Fibroblast of upper back skin (primary cell): ENCODE results near the gene CSMD2.
"Not testable (repeated sequence)": the region's sequence is repeated elsewhere in the genome, so short reads cannot be mapped to it uniquely, and the experiment has no call there.

Source experiments
- DNase-seq: peaks from one replicate; pipeline ENCODE4 v3.0.0-alpha.2; 2013

The CSMD2 gene

DNA sequence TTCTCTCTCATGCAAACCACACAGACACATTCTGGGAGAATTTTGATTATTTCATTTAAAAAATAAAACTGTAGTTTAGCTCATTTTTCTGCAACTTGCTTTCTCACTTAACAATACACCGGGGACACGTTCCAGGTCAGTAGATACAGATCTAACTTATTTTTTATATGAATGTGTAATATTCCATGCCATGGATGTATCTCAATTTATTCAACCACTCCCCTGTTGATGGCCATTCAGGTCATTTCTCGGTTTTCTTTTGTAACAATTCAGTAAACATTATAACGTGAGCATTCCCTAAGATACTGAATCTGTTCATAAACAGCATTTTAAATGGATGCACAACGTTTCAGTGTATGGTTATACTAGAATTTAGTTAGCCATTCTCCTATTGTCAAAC lies 64.7 kb downstream of the CSMD2 start:
- DNase-seq: no peak

DNA sequence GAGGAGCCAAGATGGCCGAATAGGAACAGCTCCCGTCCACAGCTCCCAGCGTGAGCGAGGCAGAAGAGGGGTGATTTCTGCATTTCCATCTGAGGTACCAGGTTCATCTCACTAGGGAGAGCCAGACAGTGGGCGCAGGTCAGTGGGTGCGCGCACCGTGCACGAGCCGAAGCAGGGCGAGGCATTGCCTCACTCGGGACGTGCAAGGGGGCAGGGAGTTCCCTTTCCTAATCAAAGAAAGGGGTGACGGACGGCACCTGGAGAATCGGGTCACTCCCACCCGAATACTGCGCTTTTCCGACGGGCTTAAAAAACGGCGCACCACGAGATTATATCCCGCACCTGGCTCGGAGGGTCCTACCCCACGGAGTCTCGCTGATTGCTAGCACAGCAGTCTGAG lies 72.6 kb downstream of the CSMD2 start:
- DNase-seq: not testable (repeated sequence)

DNA sequence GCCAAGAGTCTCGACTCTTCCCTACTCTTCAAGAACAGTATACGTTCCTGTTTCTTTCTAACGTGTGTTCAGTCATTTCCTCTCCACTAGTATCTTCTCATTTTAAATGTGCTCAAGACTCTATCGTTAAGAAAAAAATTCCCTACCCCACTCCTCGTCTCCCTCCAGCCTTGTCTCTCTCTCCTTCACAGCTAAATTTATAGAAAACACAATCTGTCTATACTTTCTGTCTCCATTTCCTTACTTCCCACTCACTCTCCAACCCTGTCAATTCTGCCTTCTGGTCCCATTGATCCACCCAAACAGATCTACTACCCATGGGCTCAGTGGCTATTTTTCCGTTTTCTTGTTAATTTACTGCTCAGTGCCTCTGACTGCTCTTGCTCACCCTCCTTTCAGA lies 75.3 kb downstream of the CSMD2 start:
- no peak for DNase-seq

DNA sequence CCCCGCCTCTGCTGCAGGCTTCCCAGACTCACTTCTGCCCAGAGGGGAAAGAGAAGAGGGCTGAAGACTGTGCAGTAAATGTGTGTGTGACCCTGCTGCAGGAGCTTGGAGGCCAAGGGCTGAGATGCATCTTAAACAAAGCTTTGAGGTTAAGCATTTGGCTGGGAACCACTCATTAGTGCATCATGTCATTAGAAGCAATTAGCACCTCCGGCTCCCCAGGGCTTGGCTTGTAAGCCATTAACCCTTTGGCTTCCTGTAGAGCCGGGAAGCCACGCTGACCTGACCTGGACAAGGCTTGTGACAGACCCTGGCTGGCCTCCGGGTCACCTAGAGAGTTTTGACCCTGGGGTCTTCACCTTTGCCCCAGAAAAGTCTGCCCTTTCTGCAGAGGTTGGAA lies 77.0 kb downstream of the CSMD2 start:
- no peak for DNase-seq

DNA sequence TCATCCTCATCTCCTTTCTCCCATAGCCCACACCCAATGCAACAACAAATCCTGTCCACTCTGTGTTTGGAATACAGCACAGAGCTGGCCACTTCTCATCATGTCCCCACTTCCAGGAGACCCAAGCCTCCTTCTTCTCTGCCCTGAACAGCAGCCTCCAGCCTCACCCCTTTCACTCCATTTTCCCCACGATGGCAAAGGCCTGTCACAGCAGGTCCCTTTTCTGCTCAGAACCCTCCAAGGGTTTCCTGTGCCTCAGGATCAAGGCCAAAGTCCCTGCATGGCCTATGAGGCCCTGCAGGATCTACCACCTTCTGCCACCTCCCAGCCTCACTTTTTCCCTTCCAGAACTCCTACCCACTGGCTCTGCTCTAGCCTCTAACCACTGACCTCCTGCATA lies 78.5 kb downstream of the CSMD2 start:
- DNase-seq: no peak

- no peak for DNase-seq
Observed at GRCh38 chr1:34083974-34084373, 81.1 kb downstream of the CSMD2 start.

DNA sequence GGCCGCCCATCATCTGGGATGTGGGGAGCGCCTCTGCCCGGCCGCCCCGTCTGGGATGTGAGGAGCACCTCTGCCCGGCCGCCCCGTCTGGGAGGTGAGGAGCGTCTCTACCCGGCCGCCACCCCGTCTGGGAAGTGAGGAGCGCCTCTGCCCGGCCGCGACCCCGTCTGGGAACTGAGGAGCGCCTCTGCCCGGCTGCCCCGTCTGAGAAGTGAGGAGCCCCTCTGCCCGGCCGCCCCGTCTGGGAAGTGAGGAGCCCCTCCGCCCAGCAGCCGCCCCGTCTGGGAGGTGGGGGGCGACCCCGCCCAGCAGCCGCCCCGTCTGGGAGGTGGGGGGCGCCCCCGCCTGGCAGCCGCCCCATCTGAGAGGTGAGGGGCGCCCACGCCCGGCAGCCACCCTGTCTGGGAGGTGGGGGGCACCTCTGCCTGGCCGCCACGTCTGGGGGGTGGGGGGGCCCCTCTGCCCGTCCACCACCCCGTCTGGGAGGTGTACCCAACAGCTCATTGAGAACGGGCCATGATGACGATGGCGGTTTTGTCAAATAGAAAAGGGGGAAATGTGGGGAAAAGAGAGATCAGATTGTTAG lies 82.9 kb downstream of the CSMD2 start:
- DNase-seq: not testable (repeated sequence)

DNA sequence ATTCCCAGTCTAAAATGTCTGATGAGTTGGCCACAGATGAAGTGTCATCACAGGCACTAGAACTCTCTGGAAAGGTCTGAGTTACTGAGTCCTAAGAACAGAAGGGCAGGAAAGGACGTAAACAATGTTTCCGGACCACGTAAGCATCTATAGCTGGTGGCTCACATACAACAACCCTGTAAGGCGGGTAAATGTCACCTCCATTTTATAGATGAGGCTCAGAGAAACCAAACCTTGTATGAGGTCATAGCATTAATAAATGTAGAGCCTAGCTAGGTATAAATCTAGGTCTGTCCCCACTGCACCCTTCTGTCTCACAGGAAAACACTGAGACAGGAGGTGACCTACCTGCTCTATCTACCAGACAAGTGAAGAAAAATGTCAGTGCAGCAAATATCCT lies 86.6 kb downstream of the CSMD2 start:
- no peak for DNase-seq

GRCh38 chr1:34075576-34075975 lies 89.5 kb downstream of the CSMD2 start:
- no peak for DNase-seq

- DNase-seq: no peak
Observed at GRCh38 chr1:34073028-34073695, 91.9 kb downstream of the CSMD2 start.

GRCh38 chr1:34070201-34070836 lies 94.7 kb downstream of the CSMD2 start:
- DNase-seq: no peak

- DNase-seq: peak; percentile 87
Observed at GRCh38 chr1:34066981-34067603, 97.9 kb downstream of the CSMD2 start.

- peak; percentile 57 for DNase-seq
Observed at GRCh38 chr1:34066166-34066565, 98.9 kb downstream of the CSMD2 start.

DNA sequence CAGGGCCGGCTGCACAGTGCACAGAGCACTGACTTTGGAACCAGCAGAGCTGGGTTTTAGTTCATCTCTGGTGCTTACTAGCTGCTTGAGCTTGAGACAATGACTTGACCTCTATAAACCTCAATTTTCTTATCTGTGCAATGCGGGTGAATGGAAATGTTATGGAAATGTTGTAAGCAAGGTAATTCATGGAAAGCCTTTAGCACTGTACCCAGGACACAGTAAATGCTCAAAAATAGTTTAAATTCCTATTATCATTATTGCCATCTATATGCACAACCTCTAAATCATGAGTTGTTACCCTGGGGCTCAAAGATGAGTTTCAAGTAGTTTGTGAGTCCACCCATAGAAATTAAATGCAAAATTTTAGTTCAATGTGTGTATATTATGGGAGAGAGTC lies 99.5 kb downstream of the CSMD2 start:
- no peak for DNase-seq

DNA sequence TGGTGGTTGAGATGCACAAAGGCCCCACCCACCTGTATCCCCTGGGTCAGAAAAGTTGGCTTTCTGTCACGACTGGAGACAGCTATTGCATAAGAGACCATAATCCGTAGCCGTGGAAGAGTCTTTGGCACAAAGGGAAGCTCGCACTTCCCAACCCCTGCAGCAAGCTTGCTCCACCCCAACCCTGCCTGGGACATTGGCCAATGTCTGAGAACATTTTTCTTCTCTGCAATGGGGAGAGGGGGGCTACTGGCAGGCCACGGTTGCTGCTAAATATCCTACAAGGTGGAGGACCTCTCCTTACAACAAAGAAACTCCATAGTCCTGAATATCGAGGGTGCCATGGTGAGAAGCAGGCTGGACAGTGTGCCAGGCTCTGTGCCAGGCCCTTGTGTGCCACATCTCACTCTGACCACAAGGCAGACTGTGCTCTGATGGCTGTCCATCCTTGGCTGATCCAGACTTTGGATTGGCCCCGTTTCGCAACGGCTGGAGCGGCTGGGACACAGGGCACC lies 104.1 kb downstream of the CSMD2 start:
- peak; percentile 70 for DNase-seq

DNA sequence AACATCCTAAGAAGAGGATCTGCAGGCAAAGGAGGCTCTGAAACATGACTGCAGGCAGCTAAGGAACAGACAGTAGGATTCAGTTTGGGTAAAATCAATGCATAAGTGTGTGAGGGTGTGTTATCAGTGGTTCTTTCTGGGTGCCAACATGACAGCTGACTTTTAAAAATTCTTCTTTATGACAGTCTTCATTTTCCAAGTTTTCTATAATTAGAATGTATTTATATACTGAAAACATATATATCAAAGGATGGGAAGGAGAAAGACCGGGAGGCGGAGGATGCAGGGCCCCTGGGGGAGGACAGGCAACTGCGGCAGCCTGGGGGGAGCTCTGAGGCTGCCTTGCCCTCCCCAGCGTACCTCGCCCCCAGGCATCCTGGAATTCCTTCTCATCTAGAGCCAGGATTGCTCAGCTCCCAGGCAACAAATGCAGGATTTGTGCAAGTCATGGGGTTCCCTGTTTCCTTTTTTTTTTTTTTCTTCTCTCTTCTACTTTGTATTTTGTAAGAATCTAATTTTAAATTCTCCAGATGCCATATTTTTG lies 104.8 kb downstream of the CSMD2 start:
- no peak for DNase-seq

- DNase-seq: no peak
Observed at GRCh38 chr1:34057347-34058130, 107.5 kb downstream of the CSMD2 start.

DNA sequence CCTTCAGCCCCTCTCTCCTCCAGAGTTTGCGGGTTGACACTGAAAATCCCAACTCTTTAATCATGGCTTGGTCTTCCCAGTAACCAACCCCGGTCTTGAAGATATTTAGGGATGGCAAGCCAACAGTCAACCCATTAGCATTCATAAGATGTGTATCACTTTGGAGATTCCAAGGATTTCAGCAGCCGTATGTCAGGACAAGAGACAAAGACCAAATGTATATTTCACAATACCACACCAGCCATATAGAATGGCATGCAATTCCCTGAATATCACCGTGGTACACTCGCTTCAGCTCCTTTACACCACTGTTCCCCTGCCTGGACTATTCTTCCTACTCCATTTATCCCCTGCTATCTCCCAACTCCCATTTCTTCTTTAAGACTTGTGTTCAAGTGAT lies 109.2 kb downstream of the CSMD2 start:
- DNase-seq: peak; percentile 57

DNA sequence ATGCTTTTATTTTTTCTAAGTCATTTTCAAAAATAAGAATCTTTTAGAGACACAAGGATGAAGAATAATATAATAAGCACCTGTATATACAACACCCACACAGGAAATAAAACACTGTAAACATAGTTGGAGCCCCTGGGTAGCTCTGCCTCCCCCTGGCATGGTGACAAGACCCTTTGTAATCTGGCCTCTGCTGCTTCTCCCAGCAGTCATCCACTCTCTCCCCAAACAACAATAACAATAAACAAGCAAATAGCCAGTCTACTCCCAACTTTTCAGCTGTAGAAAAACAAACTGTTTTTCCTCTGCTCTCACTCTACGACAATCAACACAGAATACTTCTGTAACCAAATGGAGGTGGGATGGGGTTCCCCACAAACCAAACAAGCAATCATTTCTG lies 110.1 kb downstream of the CSMD2 start:
- DNase-seq: no peak

DNA sequence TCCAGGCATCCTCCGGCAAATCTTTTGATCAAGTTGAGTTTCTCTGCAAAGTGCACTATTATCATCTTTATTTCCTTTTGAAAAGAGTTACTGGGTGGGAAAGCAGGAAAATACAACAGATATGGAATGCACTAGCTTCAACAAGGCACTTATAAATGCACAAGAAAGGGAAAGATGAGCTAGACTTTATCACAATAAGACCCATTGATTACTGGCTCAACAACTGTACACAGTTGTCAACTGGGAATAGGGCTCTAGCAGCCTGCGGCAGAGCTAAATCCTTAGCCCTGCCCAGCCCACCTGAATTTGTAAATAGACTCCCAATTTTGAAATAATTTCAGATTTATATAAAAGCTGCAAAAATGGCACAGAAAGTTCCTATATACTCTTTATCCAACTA lies 111.4 kb downstream of the CSMD2 start:
- DNase-seq: no peak

DNA sequence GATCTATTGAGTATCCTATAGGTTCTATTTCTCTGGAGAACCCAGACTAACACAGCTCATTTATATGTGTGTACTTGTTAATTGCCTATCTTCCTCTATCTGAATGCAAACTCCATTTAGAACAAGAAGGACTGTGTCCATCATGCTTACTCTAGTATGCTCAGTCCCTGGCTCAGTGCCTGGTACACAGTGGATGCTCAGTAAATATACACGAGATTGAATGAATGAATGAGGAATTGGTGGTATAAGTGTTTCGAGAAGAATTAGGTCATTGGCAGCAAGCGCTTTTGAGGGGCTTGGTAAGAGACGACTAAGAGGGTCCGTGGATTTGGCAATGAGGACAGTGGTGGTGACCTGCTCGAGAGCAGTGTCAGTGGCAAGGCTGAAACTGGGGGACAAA lies 112.5 kb downstream of the CSMD2 start:
- DNase-seq: no peak

- no peak for DNase-seq
Observed at GRCh38 chr1:34050709-34051485, 114.1 kb downstream of the CSMD2 start.
